Measurements from ENCODE around the gene NPNT. TPM values are rescaled to one million over a fixed set of nuclear protein-coding genes. Genes with fewer than 3 reads are reported as not detected.

Gene NPNT
- total RNA-seq, 1 donor from 2014 or later: not detected

GRCh38 chr4:105858466-105859040 lies 36.7 kb upstream of the NPNT start:
- H3K27ac ChIP-seq: no peak overlapping the region
- no peak overlapping the region for H2AFZ ChIP-seq (replicated peaks)
- H3K4me2 ChIP-seq: no peak overlapping the region
- H4K20me1 ChIP-seq (ENCODE audit: low read depth): no peaks in the 10 kb centered on the region
- Mint-ChIP-seq H3K9me3 (peaks cover 39% of the 10 kb centered on the region), H3K36me3 (peaks cover 15% of the 10 kb centered on the region), H3K27me3 (ENCODE audit: insufficient read depth, low read depth) (peaks cover 5% of the 10 kb centered on the region), H3K27ac (no peak overlapping the region), H3K4me1 (no peaks in the 10 kb centered on the region), H3K4me3 (no peak overlapping the region)
- H3K79me2 ChIP-seq (ENCODE audit: low read depth): no peaks in the 10 kb centered on the region
- H3K27me3 ChIP-seq: no peaks in the 10 kb centered on the region
- no peaks in the 10 kb centered on the region for H3K36me3 ChIP-seq
- H3K4me3 ChIP-seq: no peak overlapping the region
- no peaks in the 10 kb centered on the region for H3F3A ChIP-seq (ENCODE audit: low read depth)
- no peak overlapping the region for H3K9ac ChIP-seq
- no peaks in the 10 kb centered on the region for H3K9me3 ChIP-seq (ENCODE audit: low read depth)
- no peak for DNase-seq (ENCODE audit: low spot score)
- no peak for TF ChIP-seq EZH2 (IDR thresholded peaks at IDR 0.05)
- no peak for TF ChIP-seq EZH2phosphoT487 (IDR thresholded peaks at IDR 0.05)
- TF ChIP-seq CTCF (IDR thresholded peaks at IDR 0.05): no peak
- H3K4me1 ChIP-seq: no peaks in the 10 kb centered on the region

GRCh38 chr4:105859233-105859632 lies 36.0 kb upstream of the NPNT start:
- no peak for DNase-seq (ENCODE audit: low spot score)

GRCh38 chr4:105870963-105871362 lies 24.3 kb upstream of the NPNT start:
- no peak overlapping the region for H3K4me3 Mint-ChIP-seq
- no peak for DNase-seq (ENCODE audit: low spot score)
- H3K36me3 Mint-ChIP-seq: no peaks in the 10 kb centered on the region
- no peaks in the 10 kb centered on the region for H3K79me2 ChIP-seq (ENCODE audit: low read depth)
- no peaks in the 10 kb centered on the region for H3K4me1 ChIP-seq
- H4K20me1 ChIP-seq (ENCODE audit: low read depth): no peaks in the 10 kb centered on the region
- TF ChIP-seq CTCF (IDR thresholded peaks at IDR 0.05) (no peak), EZH2phosphoT487 (IDR thresholded peaks at IDR 0.05) (no peak), EZH2 (IDR thresholded peaks at IDR 0.05) (no peak)
- no peaks in the 10 kb centered on the region for H3K9me3 ChIP-seq (ENCODE audit: low read depth)
- no peak overlapping the region for H3K4me2 ChIP-seq
- no peaks in the 10 kb centered on the region for H3F3A ChIP-seq (ENCODE audit: low read depth)
- H3K9ac ChIP-seq: no peak overlapping the region
- no peaks in the 10 kb centered on the region for H3K9me3 Mint-ChIP-seq
- no peak overlapping the region for H3K27ac ChIP-seq
- no peak overlapping the region for H3K4me3 ChIP-seq
- no peaks in the 10 kb centered on the region for H3K27me3 Mint-ChIP-seq (ENCODE audit: insufficient read depth, low read depth)
- H3K27me3 ChIP-seq: no peaks in the 10 kb centered on the region
- H3K4me1 Mint-ChIP-seq: no peaks in the 10 kb centered on the region
- no peaks in the 10 kb centered on the region for H3K36me3 ChIP-seq
- H3K27ac Mint-ChIP-seq: no peak overlapping the region
- no peak overlapping the region for H2AFZ ChIP-seq (replicated peaks)

More at GRCh38 chr4:105859233-105859632, 36.0 kb upstream of the NPNT start:
- Mint-ChIP-seq H3K36me3 (peaks cover 15% of the 10 kb centered on the region), H3K4me1 (no peaks in the 10 kb centered on the region), H3K4me3 (no peak overlapping the region), H3K27ac (no peak overlapping the region), H3K9me3 (peaks cover 34% of the 10 kb centered on the region), H3K27me3 (ENCODE audit: insufficient read depth, low read depth) (peaks cover 5% of the 10 kb centered on the region)
- Histone ChIP-seq H3K27me3 (no peaks in the 10 kb centered on the region), H3K4me2 (no peak overlapping the region), H3K4me1 (no peaks in the 10 kb centered on the region), H3K9me3 (ENCODE audit: low read depth) (no peaks in the 10 kb centered on the region), H4K20me1 (ENCODE audit: low read depth) (no peaks in the 10 kb centered on the region), H3K27ac (no peak overlapping the region), H2AFZ (replicated peaks) (no peak overlapping the region), H3K4me3 (no peak overlapping the region), H3F3A (ENCODE audit: low read depth) (no peaks in the 10 kb centered on the region), H3K9ac (no peak overlapping the region), H3K36me3 (no peaks in the 10 kb centered on the region), H3K79me2 (ENCODE audit: low read depth) (no peaks in the 10 kb centered on the region)
- TF ChIP-seq EZH2phosphoT487 (IDR thresholded peaks at IDR 0.05): no peak
- no peak for TF ChIP-seq CTCF (IDR thresholded peaks at IDR 0.05)
- no peak for TF ChIP-seq EZH2 (IDR thresholded peaks at IDR 0.05)

All from neural progenitor cell (in vitro differentiated cells).